Type B pancreatic cell (in vitro differentiated cells): ENCODE measurements around the gene METTL8. TPM values are rescaled to one million over a fixed set of nuclear protein-coding genes. Genes with fewer than 3 reads are reported as not detected.
"Not testable (repeated sequence)": the region's sequence is repeated elsewhere in the genome, so short reads cannot be mapped to it uniquely, and the experiment has no call there.

ENCODE experiments used
- DNase-seq: peaks from one replicate; pipeline ENCODE4 v3.0.0; 2021; ENCODE audit warnings: mixed read lengths; ENCODE audit not compliant: unreplicated experiment; ENCODE audit errors: extremely low spot score
- H3K27ac Mint-ChIP-seq: 2 replicates; pipeline ENCODE4 v1.8.0; 2021; ENCODE audit warnings: mild to moderate bottlenecking, mixed read lengths
- H3K27me3 Mint-ChIP-seq: 2 replicates; pipeline ENCODE4 v1.8.0; 2021; ENCODE audit warnings: mixed read lengths
- H3K36me3 Mint-ChIP-seq: 2 replicates; pipeline ENCODE4 v1.8.0; 2021; ENCODE audit warnings: mixed read lengths
- H3K4me1 Mint-ChIP-seq: one replicate; pipeline ENCODE4 v1.8.0; 2021; ENCODE audit warnings: mixed read lengths; ENCODE audit not compliant: unreplicated experiment
- H3K4me3 Mint-ChIP-seq: 2 replicates; pipeline ENCODE4 v1.8.0; 2021; ENCODE audit warnings: mild to moderate bottlenecking, mixed read lengths
- H3K9me3 Mint-ChIP-seq: 2 replicates; pipeline ENCODE4 v1.8.0; 2021; ENCODE audit warnings: mixed read lengths
- CTCF ChIP-seq: fragments of 200-600 bp; sonication (generic); conservative IDR thresholded peaks from 2 replicates; pipeline ENCODE4 v1.5.0; 2021; ENCODE audit warnings: antibody characterized with exemption, mild to moderate bottlenecking
- total RNA-seq: library from RNA; stranded (reverse); gene quantifications from 2 replicates; pipeline ENCODE4 v1.2.1, GENCODE V29; 2021; ENCODE audit warnings: low replicate concordance

The METTL8 gene
- total RNA-seq, 1 donor from 2014 or later = 30.4 TPM

- Mint-ChIP-seq H3K4me3 (no peak overlapping the region), H3K4me1 (peaks cover 3% of the 10 kb centered on the region), H3K9me3 (no peaks in the 10 kb centered on the region), H3K36me3 (peaks cover 4% of the 10 kb centered on the region), H3K27me3 (no peaks in the 10 kb centered on the region), H3K27ac (no peak overlapping the region)
- no peak for DNase-seq
- TF ChIP-seq CTCF = no peak
Observed at GRCh38 chr2:171389780-171390179, 44.0 kb downstream of the METTL8 start.

GRCh38 chr2:171389325-171389724 lies 44.5 kb downstream of the METTL8 start:
- no peak for TF ChIP-seq CTCF
- peaks cover 3% of the 10 kb centered on the region for H3K4me1 Mint-ChIP-seq
- H3K27ac Mint-ChIP-seq = no peak overlapping the region
- no peaks in the 10 kb centered on the region for H3K9me3 Mint-ChIP-seq
- peaks cover 4% of the 10 kb centered on the region for H3K36me3 Mint-ChIP-seq
- H3K27me3 Mint-ChIP-seq = no peaks in the 10 kb centered on the region
- no peak for DNase-seq
- H3K4me3 Mint-ChIP-seq = no peak overlapping the region

GRCh38 chr2:171387052-171387451 lies 46.7 kb downstream of the METTL8 start:
- Mint-ChIP-seq H3K9me3 (no peaks in the 10 kb centered on the region), H3K27me3 (no peaks in the 10 kb centered on the region), H3K36me3 (peaks cover 15% of the 10 kb centered on the region), H3K27ac (no peak overlapping the region), H3K4me3 (no peak overlapping the region), H3K4me1 (peaks cover 3% of the 10 kb centered on the region)
- DNase-seq = no peak
- TF ChIP-seq CTCF = no peak

- peaks cover 3% of the 10 kb centered on the region for H3K4me1 Mint-ChIP-seq
- DNase-seq = no peak
- H3K27ac Mint-ChIP-seq = no peak overlapping the region
- H3K36me3 Mint-ChIP-seq = peaks cover 15% of the 10 kb centered on the region
- H3K9me3 Mint-ChIP-seq = no peaks in the 10 kb centered on the region
- H3K27me3 Mint-ChIP-seq = no peaks in the 10 kb centered on the region
- no peak for TF ChIP-seq CTCF
- no peak overlapping the region for H3K4me3 Mint-ChIP-seq
Observed at GRCh38 chr2:171386627-171387026, 47.2 kb downstream of the METTL8 start.

GRCh38 chr2:171383134-171383533 lies 50.7 kb downstream of the METTL8 start:
- Mint-ChIP-seq H3K9me3 (peaks cover 15% of the 10 kb centered on the region), H3K27me3 (no peaks in the 10 kb centered on the region), H3K4me1 (peaks cover 3% of the 10 kb centered on the region), H3K36me3 (peaks cover 31% of the 10 kb centered on the region), H3K4me3 (no peak overlapping the region), H3K27ac (no peak overlapping the region)
- no peak for TF ChIP-seq CTCF
- DNase-seq = no peak

GRCh38 chr2:171382175-171382574 lies 51.6 kb downstream of the METTL8 start:
- not testable (repeated sequence) for H3K4me3 Mint-ChIP-seq, H3K27me3 Mint-ChIP-seq, DNase-seq, H3K4me1 Mint-ChIP-seq, H3K27ac Mint-ChIP-seq
- peaks cover 15% of the 10 kb centered on the region for H3K9me3 Mint-ChIP-seq
- H3K36me3 Mint-ChIP-seq = peaks cover 36% of the 10 kb centered on the region

GRCh38 chr2:171377852-171378251 lies 55.9 kb downstream of the METTL8 start:
- Mint-ChIP-seq H3K9me3 (peaks cover 27% of the 10 kb centered on the region), H3K36me3 (peaks cover 45% of the 10 kb centered on the region)
- H3K4me1 Mint-ChIP-seq, DNase-seq, H3K4me3 Mint-ChIP-seq, H3K27me3 Mint-ChIP-seq, H3K27ac Mint-ChIP-seq: not testable (repeated sequence)
